ENCODE results near the gene HIVEP1.

DNA sequence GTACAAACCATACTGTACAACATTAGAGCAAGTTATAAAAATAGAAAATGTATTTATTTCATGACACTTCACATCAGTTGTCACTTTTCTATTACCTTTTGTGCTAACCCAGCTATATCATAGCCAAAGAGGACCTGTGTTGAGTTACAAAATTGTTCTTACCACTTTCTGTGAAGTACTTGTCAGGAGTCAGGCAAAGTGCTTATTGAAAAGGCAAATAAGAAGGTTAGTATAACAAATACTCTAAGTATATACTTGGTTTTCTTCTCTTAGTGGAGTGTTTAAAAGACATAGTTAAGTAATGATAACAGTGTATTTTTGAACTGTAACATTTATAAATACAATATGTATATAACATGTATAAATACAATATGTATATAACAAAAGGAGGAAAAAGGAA lies 88.9 kb downstream of the HIVEP1 start:
- TF ChIP-seq, protein P1, sequence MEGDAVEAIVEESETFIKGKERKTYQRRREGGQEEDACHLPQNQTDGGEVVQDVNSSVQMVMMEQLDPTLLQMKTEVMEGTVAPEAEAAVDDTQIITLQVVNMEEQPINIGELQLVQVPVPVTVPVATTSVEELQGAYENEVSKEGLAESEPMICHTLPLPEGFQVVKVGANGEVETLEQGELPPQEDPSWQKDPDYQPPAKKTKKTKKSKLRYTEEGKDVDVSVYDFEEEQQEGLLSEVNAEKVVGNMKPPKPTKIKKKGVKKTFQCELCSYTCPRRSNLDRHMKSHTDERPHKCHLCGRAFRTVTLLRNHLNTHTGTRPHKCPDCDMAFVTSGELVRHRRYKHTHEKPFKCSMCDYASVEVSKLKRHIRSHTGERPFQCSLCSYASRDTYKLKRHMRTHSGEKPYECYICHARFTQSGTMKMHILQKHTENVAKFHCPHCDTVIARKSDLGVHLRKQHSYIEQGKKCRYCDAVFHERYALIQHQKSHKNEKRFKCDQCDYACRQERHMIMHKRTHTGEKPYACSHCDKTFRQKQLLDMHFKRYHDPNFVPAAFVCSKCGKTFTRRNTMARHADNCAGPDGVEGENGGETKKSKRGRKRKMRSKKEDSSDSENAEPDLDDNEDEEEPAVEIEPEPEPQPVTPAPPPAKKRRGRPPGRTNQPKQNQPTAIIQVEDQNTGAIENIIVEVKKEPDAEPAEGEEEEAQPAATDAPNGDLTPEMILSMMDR (IDR thresholded peaks at IDR 0.05) = no peak
- no peak for TF ChIP-seq POLR2A (IDR thresholded peaks at IDR 0.05)

Data from right lobe of liver (tissue), 4 donors.